ENCODE measurements around the gene TUBA3C. TPM values are rescaled to one million over a fixed set of nuclear protein-coding genes. Genes with fewer than 3 reads are reported as not detected.

The TUBA3C gene
- polyA plus RNA-seq, 1 donor from 2014 or later, result not detected

GRCh38 chr13:19153782-19154450, 27.7 kb downstream of the TUBA3C start:
- no peaks in the 10 kb centered on the region for H3F3A ChIP-seq (ENCODE audit: insufficient read depth, low read length, poor library complexity, severe bottlenecking)
- H3K9ac ChIP-seq (ENCODE audit: low read length), result no peak overlapping the region
- H3K4me3 ChIP-seq (ENCODE audit: low read length), result no peak overlapping the region
- H3K27ac ChIP-seq (ENCODE audit: low read length), result no peak overlapping the region
- no peak overlapping the region for H2AFZ ChIP-seq (ENCODE audit: low read depth, low read length)
- H3K27me3 ChIP-seq (ENCODE audit: insufficient read depth, low read depth, low read length), result no peaks in the 10 kb centered on the region
- no peaks in the 10 kb centered on the region for H4K20me1 ChIP-seq (ENCODE audit: insufficient read depth)
- H3K36me3 ChIP-seq (ENCODE audit: insufficient read depth, low read length), result no peaks in the 10 kb centered on the region
- no peak overlapping the region for H3K4me2 ChIP-seq (ENCODE audit: low read length)
- peaks cover 25% of the 10 kb centered on the region for H3K9me3 ChIP-seq (ENCODE audit: low read length)
- no peaks in the 10 kb centered on the region for H3K9me2 ChIP-seq (ENCODE audit: insufficient read depth, low read length)
- H3K79me2 ChIP-seq (replicated peaks; ENCODE audit: insufficient read depth, low read length), result no peaks in the 10 kb centered on the region
- TF ChIP-seq MXI1 (conservative IDR thresholded peaks at IDR 0.05; ENCODE audit: poor library complexity, severe bottlenecking) (no peak), POLR2AphosphoS5 (IDR thresholded peaks at IDR 0.05) (no peak), EP300 (conservative IDR thresholded peaks at IDR 0.05; ENCODE audit: poor library complexity, severe bottlenecking) (no peak), CTCF (IDR thresholded peaks at IDR 0.05; ENCODE audit: poor library complexity, severe bottlenecking) (no peak), SMC3 (conservative IDR thresholded peaks at IDR 0.05; ENCODE audit: poor library complexity) (no peak), REST (IDR thresholded peaks at IDR 0.05; ENCODE audit: borderline replicate concordance) (no peak)

GRCh38 chr13:19152403-19152802, 29.2 kb downstream of the TUBA3C start:
- Histone ChIP-seq H3K9me2 (ENCODE audit: insufficient read depth, low read length) (no peaks in the 10 kb centered on the region), H2AFZ (ENCODE audit: low read depth, low read length) (no peak overlapping the region), H3F3A (ENCODE audit: insufficient read depth, low read length, poor library complexity, severe bottlenecking) (no peaks in the 10 kb centered on the region), H3K79me2 (replicated peaks; ENCODE audit: insufficient read depth, low read length) (no peaks in the 10 kb centered on the region), H3K27ac (ENCODE audit: low read length) (no peak overlapping the region), H3K4me2 (ENCODE audit: low read length) (no peak overlapping the region), H3K9ac (ENCODE audit: low read length) (no peak overlapping the region), H3K4me3 (ENCODE audit: low read length) (no peak overlapping the region), H3K27me3 (ENCODE audit: insufficient read depth, low read depth, low read length) (no peaks in the 10 kb centered on the region), H3K36me3 (ENCODE audit: insufficient read depth, low read length) (no peaks in the 10 kb centered on the region), H3K9me3 (ENCODE audit: low read length) (peaks cover 20% of the 10 kb centered on the region), H4K20me1 (ENCODE audit: insufficient read depth) (no peaks in the 10 kb centered on the region)
- TF ChIP-seq MXI1 (conservative IDR thresholded peaks at IDR 0.05; ENCODE audit: poor library complexity, severe bottlenecking) (no peak), RAD21 (conservative IDR thresholded peaks at IDR 0.05) (no peak), SMC3 (conservative IDR thresholded peaks at IDR 0.05; ENCODE audit: poor library complexity) (no peak), EZH2 (IDR thresholded peaks at IDR 0.05; ENCODE audit: borderline replicate concordance, insufficient read depth, low read length, poor library complexity, severe bottlenecking) (no peak), EP300 (conservative IDR thresholded peaks at IDR 0.05; ENCODE audit: poor library complexity, severe bottlenecking) (no peak), POLR2AphosphoS5 (IDR thresholded peaks at IDR 0.05) (no peak), TAF1 (IDR thresholded peaks at IDR 0.05; ENCODE audit: low read depth) (no peak), CTCF (IDR thresholded peaks at IDR 0.05; ENCODE audit: poor library complexity, severe bottlenecking) (no peak), REST (IDR thresholded peaks at IDR 0.05; ENCODE audit: borderline replicate concordance) (no peak)
